ENCODE results near the gene GRIK3.

GRCh38 chr1:36851595-36851994 is 182.7 kb downstream of the GRIK3 start:
- TF ChIP-seq CTCF (tag by site-specific recombination; IDR thresholded peaks at IDR 0.05), result no peak
- TF ChIP-seq ZNF311 (tag by site-specific recombination; IDR thresholded peaks at IDR 0.05; ENCODE audit: borderline replicate concordance), result no peak
- no peak for TF ChIP-seq ZNF677 (tag by site-specific recombination; IDR thresholded peaks at IDR 0.05)
- TF ChIP-seq SETDB1 (IDR thresholded peaks at IDR 0.05; ENCODE audit: insufficient read length, low read length), result no peak
- TF ChIP-seq SCRT1 (tag by site-specific recombination; IDR thresholded peaks at IDR 0.05; ENCODE audit: borderline replicate concordance), result no peak
- no peak for TF ChIP-seq ZNF654 (tag by site-specific recombination; IDR thresholded peaks at IDR 0.05; ENCODE audit: low read depth)
- no peak for TF ChIP-seq ZBTB26 (tag by site-specific recombination; optimal IDR thresholded peaks at IDR 0.05)
- no peak for TF ChIP-seq ZBTB20 (tag by site-specific recombination; IDR thresholded peaks at IDR 0.05)
- TF ChIP-seq YY1 (tag by site-specific recombination; IDR thresholded peaks at IDR 0.05), result no peak
- TF ChIP-seq ZNF324 (tag by site-specific recombination; IDR thresholded peaks at IDR 0.05), result no peak
